SU-DHL-6 (cell line): ENCODE measurements around the gene VEZT.

Experiments used
- EZH2phosphoT487 ChIP-seq: fragments of 200-600 bp; sonication (generic), shearing (Covaris generic); conservative IDR thresholded peaks from 2 replicates; pipeline ENCODE4 v1.6.1; 2018; ENCODE audit warnings: mild to moderate bottlenecking, antibody characterized with exemption, low read length, moderate library complexity, mixed read lengths
- TF ChIP-seq, protein P1 (sequence below): fragments of 200-600 bp; sonication (generic); IDR thresholded peaks from one replicate; pipeline ENCODE4 v1.5.1; 2017; ENCODE audit warnings: antibody characterized with exemption, mild to moderate bottlenecking, low read length, moderate library complexity; ENCODE audit not compliant: insufficient read depth, poor library complexity, severe bottlenecking

DNA sequence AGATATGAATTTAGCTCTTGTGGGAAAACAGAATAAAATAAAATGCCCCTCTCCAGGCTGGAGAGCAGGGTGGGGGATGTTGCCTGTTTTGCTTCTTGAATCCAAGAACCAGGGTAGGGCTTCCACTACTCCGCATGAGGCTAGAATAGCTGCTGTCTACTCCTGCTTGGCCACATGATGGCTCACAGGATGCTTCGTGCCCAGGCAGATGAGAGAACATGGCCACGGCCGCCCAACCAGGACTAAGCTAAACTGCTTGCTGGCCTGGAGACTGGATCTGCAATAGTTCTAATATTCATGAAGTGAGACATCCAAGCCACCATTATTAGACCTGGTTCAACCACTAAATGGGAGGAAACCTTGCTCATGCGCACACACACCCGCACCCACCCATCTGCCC is 134.1 kb downstream of the VEZT start:
- TF ChIP-seq, protein P1, sequence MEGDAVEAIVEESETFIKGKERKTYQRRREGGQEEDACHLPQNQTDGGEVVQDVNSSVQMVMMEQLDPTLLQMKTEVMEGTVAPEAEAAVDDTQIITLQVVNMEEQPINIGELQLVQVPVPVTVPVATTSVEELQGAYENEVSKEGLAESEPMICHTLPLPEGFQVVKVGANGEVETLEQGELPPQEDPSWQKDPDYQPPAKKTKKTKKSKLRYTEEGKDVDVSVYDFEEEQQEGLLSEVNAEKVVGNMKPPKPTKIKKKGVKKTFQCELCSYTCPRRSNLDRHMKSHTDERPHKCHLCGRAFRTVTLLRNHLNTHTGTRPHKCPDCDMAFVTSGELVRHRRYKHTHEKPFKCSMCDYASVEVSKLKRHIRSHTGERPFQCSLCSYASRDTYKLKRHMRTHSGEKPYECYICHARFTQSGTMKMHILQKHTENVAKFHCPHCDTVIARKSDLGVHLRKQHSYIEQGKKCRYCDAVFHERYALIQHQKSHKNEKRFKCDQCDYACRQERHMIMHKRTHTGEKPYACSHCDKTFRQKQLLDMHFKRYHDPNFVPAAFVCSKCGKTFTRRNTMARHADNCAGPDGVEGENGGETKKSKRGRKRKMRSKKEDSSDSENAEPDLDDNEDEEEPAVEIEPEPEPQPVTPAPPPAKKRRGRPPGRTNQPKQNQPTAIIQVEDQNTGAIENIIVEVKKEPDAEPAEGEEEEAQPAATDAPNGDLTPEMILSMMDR: no peak
- TF ChIP-seq EZH2phosphoT487: no peak
